ENCODE data around the gene SPTB.
"Not testable (repeated sequence)": the region's sequence is repeated elsewhere in the genome, so short reads cannot be mapped to it uniquely, and the experiment has no call there.

Gene SPTB

DNA sequence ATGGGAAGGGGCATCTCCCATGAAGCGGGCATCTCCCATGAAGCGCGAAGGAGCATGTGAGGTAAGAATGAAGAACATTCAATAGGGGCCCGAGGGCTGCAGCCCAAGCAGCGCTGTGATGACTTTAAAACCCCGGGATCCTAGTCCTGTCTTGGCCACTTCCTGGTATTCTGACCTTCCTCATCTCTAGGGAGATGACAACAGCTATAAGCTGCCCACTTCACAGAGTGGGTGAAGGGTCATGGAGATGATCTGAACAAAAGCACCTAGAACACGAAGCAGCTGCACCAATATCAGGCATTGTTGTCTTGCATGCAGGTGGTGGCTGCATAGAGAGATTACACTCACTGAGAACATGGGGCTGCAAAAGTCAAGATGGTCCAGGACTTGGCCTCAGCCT, 64.5 kb downstream of the SPTB start:
- DNase-seq, result no peak

DNA sequence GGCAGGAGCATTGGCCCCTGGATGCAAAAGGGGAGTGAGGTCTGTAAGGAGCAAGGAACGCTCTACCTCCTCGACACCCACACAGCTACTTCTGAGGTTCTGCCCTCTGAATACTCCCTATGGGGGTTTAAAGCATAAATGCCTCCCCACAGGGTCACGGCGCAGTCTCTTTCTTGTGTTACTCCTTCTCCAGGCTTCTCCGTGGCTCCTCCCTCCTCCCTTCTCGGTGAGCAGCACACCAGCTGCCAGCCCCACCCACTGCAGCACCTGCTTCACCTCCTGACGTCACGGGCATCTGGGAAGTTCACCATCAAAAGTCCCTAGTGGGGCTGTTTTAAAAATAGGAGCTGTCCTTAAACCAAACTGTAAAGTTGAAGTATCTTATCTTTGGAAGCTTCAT, 67.3 kb downstream of the SPTB start:
- DNase-seq, result peak in 1 of 2 experiments; percentile 33

DNA sequence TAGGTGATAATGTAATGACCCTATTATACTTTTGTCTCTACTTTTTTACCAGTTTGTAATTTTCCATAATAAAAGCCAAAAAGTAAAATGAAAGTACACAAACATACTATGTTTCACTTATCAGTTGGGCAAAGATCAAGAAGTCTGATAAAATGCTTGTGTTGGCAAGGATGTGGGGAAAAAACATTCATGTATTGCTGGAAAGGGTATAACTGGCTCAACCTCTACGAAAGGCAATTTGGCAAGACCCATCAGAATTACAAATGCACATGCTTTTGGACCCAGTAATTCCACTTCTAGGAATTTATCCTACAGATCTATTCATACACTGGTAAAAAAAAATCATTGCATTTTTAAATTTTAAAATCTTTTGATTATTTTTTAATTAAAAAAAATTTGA, 68.0 kb downstream of the SPTB start:
- DNase-seq, result no peak

DNA sequence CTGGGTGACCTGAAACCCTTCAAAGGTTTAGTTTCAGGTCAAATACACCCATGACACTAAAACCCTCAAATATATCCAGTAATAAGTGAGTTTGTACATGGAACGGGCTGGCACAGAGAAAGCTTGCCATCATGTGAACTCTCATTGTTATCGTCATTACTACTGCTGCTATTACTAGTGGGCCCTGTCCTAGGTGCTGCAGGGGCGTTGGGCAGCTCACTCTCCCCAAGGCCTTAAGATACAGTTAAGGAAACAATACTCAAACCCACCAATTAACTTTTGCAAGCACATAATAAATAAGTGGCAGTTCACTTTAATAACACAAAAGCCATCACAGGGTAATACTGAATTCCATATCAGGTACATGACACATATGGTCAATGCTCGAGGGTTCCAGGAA, 71.3 kb downstream of the SPTB start:
- no peak for DNase-seq

DNA sequence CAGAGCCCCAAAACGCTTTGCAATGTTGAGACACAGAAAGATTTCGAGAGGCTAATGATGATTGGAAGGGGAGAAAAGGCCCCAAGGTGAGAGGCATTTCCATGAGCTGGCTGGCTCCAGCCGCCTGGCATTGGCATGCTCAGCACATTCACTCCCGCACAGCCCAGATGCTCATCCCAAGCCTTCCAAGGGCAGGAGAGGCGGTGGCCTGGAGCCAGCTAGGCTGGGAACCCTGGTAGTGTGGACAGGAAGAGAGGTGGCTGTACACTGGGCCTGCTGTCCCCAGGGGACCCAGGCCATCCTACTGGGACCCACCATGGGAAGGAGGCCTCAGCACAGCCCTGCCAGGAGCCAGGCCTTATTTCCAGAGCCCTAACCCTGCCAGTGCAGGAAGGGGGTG, 72.2 kb downstream of the SPTB start:
- DNase-seq, result no peak

DNA sequence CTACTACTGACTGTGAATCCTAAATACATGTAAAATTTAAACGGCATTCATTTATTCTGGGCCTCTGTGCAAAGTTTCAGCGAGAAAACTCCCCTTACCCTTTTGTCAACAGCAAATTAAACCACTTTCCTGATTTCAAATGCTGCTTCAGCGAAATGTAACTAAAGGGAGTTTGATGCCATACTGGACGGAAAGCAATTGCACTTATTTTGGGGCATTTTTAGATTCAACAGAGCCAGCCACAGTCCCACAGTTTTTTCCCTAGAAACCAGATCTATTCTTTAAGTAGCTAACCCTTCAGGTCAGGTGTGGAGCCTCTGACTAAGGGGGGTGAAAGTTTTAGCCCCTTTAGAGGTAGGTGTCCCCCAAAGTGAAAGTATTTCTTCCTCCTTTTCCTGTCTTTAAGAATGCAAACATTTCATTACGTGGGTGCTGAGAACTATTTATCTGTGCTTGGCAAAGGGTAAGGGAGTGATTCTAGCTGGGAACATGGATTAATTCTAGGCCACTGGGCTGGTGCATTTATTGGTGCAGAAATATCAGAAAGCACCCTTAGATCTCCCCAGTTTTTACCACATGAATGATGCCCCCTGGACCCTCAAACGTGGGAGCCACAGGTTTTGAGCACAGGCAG, 72.7 kb downstream of the SPTB start:
- no peak for DNase-seq

DNA sequence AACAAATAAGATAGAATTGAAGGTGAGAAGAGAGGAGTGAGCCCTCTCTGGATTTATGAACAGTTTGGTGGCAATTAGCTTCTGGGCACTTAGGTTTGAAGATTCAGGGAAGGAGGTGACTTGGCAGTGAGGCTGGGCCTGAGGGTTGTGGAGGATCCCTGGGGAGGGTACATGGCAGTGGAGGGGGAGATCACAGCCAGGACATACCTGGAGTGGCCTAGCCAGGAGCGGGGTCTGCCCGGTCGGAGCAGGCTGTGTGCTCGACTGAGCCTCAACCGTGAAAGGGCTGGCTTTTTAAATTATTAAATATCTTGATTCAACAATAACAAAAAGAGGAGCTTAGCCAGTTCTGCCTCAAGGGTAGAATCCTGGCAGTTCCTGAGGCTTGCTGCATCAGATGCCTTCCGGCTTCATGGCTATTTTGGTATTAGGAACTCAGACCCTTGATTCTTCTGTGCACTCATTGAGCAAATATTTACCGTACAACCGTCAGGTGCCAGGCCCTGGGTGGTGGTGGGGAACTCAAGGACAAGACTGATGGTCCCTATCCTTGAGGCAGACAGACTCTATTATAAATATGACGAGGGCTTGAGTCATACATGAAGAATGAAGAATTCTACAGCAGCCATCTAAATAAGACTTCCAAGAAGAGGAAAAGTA, 73.4 kb downstream of the SPTB start:
- no peak for DNase-seq

DNA sequence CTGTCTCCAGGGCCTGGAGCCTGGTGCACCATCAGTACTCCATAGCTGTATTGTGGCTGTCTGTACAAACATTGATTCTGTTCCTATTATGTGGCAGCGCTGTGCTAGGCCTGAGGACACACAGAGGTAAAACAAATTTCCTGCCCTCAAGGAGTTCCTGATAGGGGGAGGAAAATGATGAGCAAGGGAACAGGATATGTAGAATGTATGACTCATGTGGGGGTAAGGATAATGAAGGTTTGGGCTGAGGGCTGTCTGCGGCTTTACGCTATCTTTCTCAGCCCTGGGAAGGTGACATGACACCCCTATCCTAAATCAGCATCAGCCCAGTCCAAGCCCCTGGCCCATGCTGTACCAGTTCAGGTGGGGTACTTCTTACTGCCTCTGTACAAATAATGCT, 74.1 kb downstream of the SPTB start:
- not testable (repeated sequence) for DNase-seq

DNA sequence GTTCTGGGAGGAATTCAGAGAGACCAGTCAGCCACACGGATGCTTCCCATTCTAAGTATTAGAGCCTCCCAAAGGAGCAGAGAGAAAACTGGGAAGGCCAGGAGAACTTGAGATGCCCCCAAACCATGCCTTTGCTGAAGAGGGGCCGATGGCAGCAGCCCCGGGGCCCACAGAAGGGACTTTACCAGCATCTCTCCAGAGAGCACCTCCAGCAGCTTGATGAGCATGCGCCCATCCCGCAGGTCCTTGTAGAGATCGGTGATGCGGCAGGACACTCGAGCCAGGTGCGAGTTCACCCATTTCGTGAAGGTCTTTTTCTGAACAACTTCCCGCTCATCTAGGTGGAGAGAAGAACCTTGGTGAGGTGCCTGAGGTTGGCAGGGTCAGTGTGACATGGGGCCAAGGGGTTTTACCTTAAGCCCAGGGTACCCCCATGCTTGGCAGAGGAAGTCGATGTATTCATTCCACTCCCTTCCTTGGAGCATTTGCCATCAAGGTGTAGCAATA, 74.9 kb downstream of the SPTB start:
- no peak for DNase-seq

DNA sequence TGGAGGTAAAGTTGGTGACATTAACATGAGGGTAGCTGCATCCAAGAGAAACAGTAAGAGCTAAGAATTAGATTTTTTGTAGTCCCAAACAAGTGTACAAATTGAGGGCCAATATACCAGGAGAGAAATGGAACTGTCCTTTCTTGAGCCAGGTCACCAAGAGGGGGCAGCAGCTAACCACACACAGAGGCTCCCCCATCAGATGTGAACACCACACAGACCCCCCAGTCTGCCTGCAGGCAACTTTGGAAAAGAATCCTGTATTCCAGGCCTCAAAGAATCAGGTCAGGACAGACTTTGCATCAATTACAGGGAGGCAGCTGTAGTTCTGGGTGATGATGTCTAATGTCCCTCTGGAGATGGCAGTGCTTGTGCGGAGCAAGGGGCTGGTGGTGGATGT, 77.9 kb downstream of the SPTB start:
- no peak for DNase-seq

DNA sequence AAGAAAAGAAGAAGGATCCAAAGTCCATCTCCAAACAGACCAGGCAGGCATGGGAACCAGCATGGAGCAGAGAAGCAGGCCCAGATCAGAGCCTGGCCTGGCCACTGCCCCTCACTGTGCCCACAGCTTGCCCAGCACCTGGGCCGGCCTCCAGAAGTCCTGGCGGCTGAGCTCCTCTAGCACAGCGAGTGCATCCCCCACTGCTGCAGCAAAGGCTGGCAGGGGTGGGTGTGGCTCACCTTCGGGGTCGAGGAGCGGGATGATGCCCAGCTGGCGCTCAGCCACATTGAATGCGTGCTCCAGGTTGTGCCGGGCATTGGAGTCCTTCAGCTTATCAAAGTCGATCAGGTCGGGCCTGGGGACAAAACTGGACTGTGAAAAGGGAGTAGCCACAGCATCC, 78.7 kb downstream of the SPTB start:
- no peak for DNase-seq

DNA sequence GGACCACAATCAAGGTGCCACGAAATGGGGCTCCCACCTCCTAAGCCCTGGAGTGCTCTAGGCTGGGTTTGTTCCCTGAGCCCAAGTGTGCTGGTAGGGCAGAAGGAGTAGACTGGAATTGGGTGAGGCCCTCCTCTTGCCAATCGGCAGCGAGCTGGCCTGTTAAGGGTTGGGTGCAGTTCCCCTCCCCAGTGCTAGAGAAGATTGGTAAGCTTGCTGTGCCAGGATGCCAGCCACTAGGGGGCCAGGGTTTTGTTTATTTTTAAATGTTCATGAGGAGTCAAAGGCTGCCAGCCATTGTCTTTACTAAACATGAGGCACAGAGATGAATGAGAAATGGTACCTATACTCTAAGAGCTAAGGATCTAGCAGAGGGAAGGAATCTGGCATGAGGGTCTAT, 79.7 kb downstream of the SPTB start:
- no peak for DNase-seq

DNA sequence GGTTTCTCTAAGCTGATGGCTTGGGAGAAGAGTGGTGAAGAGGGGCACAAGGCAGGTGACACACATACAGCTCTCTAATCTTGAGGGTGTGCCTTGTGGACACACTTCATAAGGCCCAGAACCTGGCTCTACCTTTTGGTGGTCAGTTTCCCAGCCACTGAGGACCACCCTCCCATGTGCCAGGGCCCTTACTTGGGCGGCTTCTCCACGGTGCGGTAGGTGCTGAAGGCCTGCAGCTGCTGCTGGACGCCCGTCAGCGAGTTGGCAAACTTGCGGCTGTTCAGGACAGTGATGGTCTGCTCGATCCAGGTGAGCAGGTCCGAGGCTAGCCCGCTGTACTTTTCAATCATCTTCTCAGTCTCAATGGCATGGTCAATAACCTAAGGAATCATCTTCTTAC, 80.2 kb downstream of the SPTB start:
- no peak for DNase-seq

DNA sequence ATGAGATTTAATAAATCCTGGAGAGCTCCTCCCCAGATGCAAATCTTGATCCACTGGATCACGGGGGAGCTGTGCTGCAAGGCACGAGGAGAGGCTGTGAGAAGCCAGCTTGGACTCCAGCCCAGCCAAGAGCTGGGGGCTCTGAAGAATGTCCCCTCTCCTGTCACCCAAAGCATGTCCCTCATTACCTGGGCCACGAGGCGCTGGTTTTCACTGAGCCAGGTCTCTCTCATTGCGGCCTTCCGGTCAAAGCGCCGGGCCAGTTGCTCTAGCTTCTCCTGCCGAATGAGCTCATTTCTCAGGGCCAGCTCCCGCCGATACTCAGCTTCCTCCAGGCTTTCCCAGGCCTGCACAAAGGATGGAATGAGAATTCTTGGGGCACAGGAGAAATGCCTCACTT, 83.3 kb downstream of the SPTB start:
- no peak for DNase-seq

DNA sequence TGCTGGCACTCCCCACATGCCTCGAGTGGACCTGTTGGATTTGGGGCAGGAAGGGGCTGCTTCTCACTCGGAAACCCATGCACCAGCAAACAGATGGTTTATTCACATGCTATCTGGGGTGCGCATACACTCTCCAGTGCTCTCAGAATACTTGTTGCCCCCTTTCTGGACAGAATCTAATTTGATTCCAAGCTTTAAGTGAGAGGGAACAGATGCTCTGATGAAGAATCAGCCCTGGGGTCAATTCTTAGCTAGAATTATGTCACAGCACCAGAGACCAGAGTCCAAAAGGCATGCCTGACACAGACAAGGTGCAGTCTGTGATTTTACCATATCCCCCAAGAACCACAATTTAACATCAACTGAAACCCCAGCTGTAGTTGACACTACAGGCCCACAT, 83.8 kb downstream of the SPTB start:
- DNase-seq, result no peak

DNA sequence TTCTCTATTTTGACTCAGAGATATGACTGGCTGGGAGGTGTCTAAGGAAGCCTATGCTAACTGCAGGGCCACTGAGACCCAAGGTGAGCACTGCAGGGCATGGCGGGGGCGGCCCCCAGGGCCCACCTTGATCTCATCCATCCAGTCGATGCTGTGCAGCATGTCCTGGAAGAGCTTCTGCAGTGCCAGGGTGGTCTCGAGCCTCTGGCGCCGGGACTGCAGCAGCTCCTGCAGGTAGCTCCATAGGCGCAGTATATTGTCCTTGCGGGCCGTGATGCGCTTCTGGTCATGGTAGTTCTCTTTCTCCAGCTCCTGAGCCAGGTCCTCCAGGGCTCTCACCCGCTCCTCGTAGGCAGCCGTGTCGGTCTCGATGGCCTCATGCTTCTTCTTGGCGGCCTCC, 84.5 kb downstream of the SPTB start:
- DNase-seq, result no peak

DNA sequence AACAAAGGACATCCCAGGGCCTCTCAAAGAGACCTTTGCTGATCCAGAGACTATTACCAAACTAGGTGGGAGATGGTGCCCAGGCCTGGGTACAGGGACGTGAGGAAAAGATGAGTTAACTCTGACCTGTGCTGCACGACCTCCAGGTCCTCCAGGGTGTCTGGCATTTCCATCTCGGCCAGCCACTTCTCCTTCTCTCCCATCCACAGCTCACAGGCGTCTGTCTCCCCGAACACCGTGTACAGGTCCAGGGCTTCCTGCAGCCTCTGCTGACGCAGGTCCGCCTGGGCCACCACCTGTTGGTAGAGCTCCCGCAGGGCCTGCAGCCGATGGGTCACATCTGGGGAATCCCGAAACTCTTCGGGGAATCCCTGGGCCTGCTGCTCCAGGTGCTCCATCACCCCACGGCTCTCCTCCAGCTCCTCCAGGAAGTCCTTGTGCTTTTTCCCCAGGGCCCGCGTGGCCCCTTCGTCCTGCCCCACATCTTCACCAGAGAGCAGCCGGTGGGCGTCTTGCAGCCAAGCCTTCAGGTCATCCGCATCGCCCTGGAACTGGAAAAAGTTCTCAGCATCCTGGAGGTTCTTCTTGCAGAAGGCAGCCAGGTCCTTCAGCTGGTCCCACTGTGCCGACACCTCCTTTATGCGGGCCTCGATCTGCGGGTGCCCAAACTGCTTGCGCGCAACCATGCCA, 86.7 kb downstream of the SPTB start:
- no peak for DNase-seq

DNA sequence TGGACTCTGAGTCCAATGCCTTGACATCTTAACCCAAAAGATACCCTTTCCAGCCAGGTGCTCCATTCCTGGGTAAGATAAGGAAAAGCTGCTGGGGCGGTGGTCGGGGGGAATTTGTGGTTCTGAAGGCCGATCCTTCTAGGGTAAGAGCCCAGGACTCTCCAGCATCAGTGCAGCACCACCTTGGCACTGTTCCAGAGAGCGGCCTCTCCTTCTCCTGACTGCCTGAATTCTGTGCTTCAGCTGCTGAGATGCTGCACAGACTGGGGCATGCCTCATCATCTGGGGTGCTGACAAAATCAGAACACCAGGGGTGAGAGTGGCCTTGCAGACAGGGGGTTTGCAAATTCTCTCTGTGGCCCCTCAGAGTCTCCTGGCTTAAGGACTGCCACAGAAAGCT, 87.5 kb downstream of the SPTB start:
- no peak for DNase-seq

DNA sequence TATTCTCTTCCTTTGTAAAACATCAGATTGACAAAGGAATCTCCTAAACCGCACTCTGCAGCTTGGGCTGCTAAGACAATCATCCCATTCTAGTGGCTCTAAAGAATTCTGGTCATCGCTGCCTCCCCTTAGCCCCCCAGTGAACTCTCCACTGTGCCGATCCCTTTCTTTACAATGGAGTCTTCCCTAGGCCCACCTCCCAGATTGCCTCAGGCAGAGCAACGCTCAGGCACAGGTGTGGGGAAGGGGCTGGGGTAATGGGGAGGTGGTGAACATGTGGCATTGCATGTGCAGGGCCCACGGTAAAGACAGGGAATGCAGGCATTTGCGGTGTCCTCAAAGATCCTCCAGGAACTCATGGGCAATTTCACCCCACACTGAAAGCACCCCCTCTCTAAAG, 89.2 kb downstream of the SPTB start:
- no peak for DNase-seq

DNA sequence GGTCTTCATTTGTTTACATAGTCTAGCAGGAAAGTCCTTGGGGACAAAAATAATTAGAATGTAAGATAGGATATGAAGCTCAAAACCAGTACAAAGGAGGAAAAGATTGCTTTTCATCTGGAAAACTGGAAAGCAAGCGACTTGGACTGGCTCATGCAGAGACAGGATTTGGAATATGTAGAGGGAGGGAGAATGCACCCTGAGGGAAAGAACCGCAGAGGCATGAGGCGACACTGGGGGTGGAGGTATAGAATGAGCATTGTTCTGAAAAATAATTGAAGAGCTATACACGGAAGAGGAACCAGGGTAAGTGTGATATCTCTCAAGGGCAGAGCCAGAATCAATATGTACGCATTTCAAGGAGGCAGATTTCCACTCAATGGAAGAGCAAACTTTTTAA, 90.0 kb downstream of the SPTB start:
- no peak for DNase-seq

DNA sequence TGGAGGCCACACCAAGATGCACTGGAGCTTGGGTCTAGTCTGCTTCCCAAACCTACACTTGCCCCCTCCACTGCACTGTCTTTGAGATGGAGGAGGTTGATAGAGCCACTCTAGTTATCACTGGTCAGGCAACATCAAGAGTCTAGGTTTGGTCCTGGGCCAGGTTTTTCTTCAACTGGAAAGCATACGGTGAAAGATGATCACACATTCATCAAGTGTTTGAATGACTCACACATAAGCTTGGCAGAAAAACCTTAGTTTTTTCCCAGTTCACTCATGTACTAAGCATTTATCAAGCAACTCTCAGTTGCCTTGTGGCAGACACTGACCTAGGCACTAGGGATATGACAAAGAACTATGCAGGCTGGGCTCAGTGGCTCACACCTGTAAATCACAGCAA, 91.0 kb downstream of the SPTB start:
- DNase-seq, result no peak

DNA sequence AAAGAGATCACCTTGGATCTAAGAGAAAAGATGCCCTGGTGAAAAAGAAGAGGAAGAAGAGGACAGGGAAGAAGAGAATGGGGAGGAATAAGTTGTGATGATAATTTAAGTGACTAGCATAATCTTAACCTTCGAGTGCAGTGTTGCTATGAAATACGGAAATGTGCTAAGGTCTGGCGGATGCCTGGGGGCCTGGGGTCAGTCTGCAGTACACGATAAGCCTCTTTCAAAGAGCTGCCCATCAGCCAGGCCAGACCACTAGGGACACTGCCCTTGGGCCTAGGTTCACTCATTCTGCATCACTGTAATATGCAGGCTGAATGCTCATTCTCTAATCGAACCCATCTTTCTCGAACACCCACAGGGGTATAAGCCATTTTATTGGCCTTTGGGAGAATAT, 92.1 kb downstream of the SPTB start:
- no peak for DNase-seq

DNA sequence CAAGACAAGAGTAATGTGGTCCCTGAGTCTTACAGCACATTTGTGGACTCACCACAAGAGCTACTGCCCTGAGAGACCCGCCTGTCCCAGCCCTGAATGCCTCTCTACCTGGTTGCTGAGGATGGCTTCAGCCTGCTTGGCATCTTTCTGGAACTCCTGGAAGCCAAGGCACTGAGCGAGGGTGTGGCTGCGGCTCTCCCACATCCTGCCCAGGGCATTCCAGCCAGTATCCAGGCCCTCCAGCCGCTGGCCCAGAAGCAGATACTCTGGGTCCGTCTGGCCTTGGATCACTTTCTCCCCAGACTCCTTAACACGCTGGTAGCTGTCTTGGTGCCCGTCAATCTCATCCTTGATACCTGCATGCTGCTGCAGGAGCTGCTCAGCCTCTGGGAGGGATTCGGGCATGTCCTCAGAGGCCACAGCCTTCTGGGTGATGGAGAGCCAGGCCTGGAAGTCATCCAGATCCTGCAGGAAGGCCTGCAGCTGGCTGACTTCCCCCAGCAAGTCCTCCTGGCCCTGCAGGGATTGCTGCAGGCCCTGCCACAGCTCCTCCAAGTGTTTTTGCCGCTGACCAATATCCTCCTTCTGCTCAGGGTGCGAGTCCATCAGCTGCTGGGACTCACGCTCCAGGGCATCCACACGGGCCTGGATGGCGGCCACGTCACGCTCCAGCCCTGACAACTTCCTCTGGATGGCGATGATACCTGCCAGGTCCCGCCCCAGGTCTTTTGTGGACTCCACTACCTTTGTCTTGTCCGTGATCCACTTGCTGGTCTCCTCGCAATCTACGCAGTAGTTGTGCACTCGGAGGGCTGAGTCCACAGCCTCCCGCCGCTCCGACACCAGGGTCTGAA, 93.2 kb downstream of the SPTB start:
- no peak for DNase-seq
